ENCODE results near the gene GARIN3.
"Not testable (repeated sequence)": the region's sequence is repeated elsewhere in the genome, so short reads cannot be mapped to it uniquely, and the experiment has no call there.

The GARIN3 gene

GRCh38 chr5:157166214-157167213, at the start of gene GARIN3:
GARIN3 (minus strand) TSS chr5:157166264; CDS start chr5:157166168, 96 bp downstream.
- H3K27ac ChIP-seq = no peak within 1 kb of the TSS
- TF ChIP-seq CTCF (conservative IDR thresholded peaks at IDR 0.05) = no peak

- no peak for TF ChIP-seq CTCF (conservative IDR thresholded peaks at IDR 0.05)
- H3K27ac ChIP-seq = no peak overlapping the region
Measured at GRCh38 chr5:157215514-157216167, 49.6 kb upstream of the GARIN3 start.

GRCh38 chr5:157214861-157215513, 48.9 kb upstream of the GARIN3 start:
- no peak overlapping the region for H3K27ac ChIP-seq
- no peak for TF ChIP-seq CTCF (conservative IDR thresholded peaks at IDR 0.05)

- H3K27ac ChIP-seq = no peak overlapping the region
- TF ChIP-seq CTCF (conservative IDR thresholded peaks at IDR 0.05) = no peak
Measured at GRCh38 chr5:157214415-157214814, 48.4 kb upstream of the GARIN3 start.

GRCh38 chr5:157213527-157214243, 47.6 kb upstream of the GARIN3 start:
- no peak for TF ChIP-seq CTCF (conservative IDR thresholded peaks at IDR 0.05)
- H3K27ac ChIP-seq = no peak overlapping the region

- no peak overlapping the region for H3K27ac ChIP-seq
Measured at GRCh38 chr5:157212307-157212706, 46.2 kb upstream of the GARIN3 start.

GRCh38 chr5:157210652-157211051, 44.6 kb upstream of the GARIN3 start:
- not testable (repeated sequence) for H3K27ac ChIP-seq

More at GRCh38 chr5:157212307-157212706, 46.2 kb upstream of the GARIN3 start:
- TF ChIP-seq CTCF (conservative IDR thresholded peaks at IDR 0.05) = no peak

Measured in VCaP (cell line).